Heart left ventricle (tissue), 16 donors: ENCODE data around the gene RRP9. TPM values are rescaled to one million over a fixed set of nuclear protein-coding genes. Genes with fewer than 3 reads are reported as not detected.

ENCODE experiments used
- ATAC-seq, 4 donors: fragments of 200-7000 bp; cut with Tn5 transposase; one replicate each; pipeline ENCODE4 v1.9.1; 2020 to 2022; ENCODE audit warnings: moderate library complexity in 4 of 4, mild to moderate bottlenecking in 3 of 4, moderate number of reproducible peaks in 1 of 4
- DNase-seq, 5 donors: peaks; one replicate each; pipeline ENCODE4 v3.0.0-alpha.2; 2020
- H3K27ac ChIP-seq, 12 donors: fragments of 200-600 bp; sonication (generic) in 4 of 12; one replicate each; pipeline versions ENCODE4 v1.5.0 to v1.8.0; 2016 to 2022; ENCODE audit warnings: mild to moderate bottlenecking in 2 of 12
- H3K27me3 ChIP-seq, 9 donors: fragments of 200-600 bp; sonication (generic) in 2 of 9; one replicate each; pipeline versions ENCODE4 v1.5.1 to v1.8.0; 2016 to 2022; ENCODE audit warnings: mild to moderate bottlenecking in 3 of 9
- H3K36me3 ChIP-seq, 9 donors: fragments of 200-600 bp; sonication (generic) in 2 of 9; one replicate each; pipeline versions ENCODE4 v1.5.0 to v1.8.0; 2018 to 2022; ENCODE audit warnings: mild to moderate bottlenecking in 2 of 9
- H3K4me1 ChIP-seq, 12 donors: fragments of 200-600 bp; sonication (generic) in 4 of 12; one replicate each; pipeline versions ENCODE4 v1.5.0 to v1.8.0; 2016 to 2022; ENCODE audit warnings: mild to moderate bottlenecking in 3 of 12
- H3K4me3 ChIP-seq, 12 donors: fragments of 200-600 bp; sonication (generic) in 4 of 12; one replicate each; pipeline versions ENCODE4 v1.5.0 to v1.8.0; 2017 to 2022; ENCODE audit warnings: mild to moderate bottlenecking in 9 of 12, moderate library complexity in 4 of 12
- H3K9me3 ChIP-seq, 12 donors: fragments of 200-600 bp; sonication (generic) in 4 of 12; one replicate each; pipeline versions ENCODE4 v1.5.0 to v1.8.0; 2016 to 2022; ENCODE audit warnings: mild to moderate bottlenecking in 1 of 12
- POLR2A ChIP-seq, 2 donors: fragments of 450-650 bp; IDR thresholded peaks; one replicate each; pipeline ENCODE4 v1.6.1; 2017; ENCODE audit warnings: antibody characterized with exemption in 2 of 2, mild to moderate bottlenecking in 2 of 2, moderate library complexity in 2 of 2
- WGBS, 4 donors: extraction: QIAGEN DNeasy Blood & Tissue Kit in 2 of 4; methylation state at CpG; one replicate each; pipeline versions ENCODE4 v1.1.5 to v1.1.7; 2013 to 2018; 5-methylcytosine and 5-hydroxymethylcytosine counted together
- intact Hi-C, 10 donors: fragments of 100-400 bp; cut with DNase I; formaldehyde crosslinking; loops; one replicate each; pipeline versions ENCODE4 v1.11.1 to v1.14.2; 2022
- polyA plus RNA-seq, 2 donors: library from polyadenylated mRNA; stranded (reverse); fragments of 200-250 nt; gene quantifications; one replicate each; pipeline ENCODE4 v1.2.3, GENCODE V29; 2013
- total RNA-seq, 9 donors: library from RNA; depleted of rRNA in 2 of 9; stranded (reverse); fragments of >200 nt in 2 of 9; fragmentation: NEBNext Ultra II Directional in 3 of 9; extraction: Animal tissue kit (Norgen Biotek cat#: 25700) in 3 of 9; gene quantifications; one replicate each; pipeline versions ENCODE4 v1.1.0 to v1.2.4, GENCODE V29; 2016 to 2023
- TF ChIP-seq, protein P1 (sequence below), 12 donors: fragments of 200-600 bp; sonication (generic) in 4 of 12; IDR thresholded peaks; one replicate each; pipeline versions ENCODE4 v1.5.0 to v1.8.0; 2018 to 2022; ENCODE audit warnings: antibody characterized with exemption in 12 of 12, mild to moderate bottlenecking in 5 of 12
- donor health status: ischemic (EF 13 %, LVEDD 7.1; RV severe dilation, severe dysfunction).
- donor health status: healthy with polysubstance abuse.
- donor health status: DM: no; HTN: yes; CAD: no.
- donor health status: DM: no; HTN: no; CAD: no.
- donor health status: ischemic (EF 25% LVEDD 6.9; RV normal size, moderate dysfunction).
- donor health status: ischemic (EF 25% LVEDD 5.7; RV mildly dilated, moderate dysfunction).
- donor health status: healthy.
- donor health status: DM: yes; HTN: yes; CAD: no.
- donor health status: ischemic (EF 35%, LVEDD 5.7; RV mildly dilated, moderate dysfunction).
- donor health status: nonischemic (EF 11% LVEDD 7.7; RV severe dilation, severe dysfunction).
- donor health status: DM: yes; HTN: yes; CAD: no.
- donor health status: PGD.
- donor health status: ischemic (EF 29% LVEDD 5.4; RV normal size, mild dysfunction).
- donor health status: nonischemic (EF 23%, LVEDD 6.1; RV moderate dilation, normal function).

Gene RRP9
- total and polyA plus RNA-seq, 11 donors: 6.1 to 30.8 (median 10.8) TPM

DNA sequence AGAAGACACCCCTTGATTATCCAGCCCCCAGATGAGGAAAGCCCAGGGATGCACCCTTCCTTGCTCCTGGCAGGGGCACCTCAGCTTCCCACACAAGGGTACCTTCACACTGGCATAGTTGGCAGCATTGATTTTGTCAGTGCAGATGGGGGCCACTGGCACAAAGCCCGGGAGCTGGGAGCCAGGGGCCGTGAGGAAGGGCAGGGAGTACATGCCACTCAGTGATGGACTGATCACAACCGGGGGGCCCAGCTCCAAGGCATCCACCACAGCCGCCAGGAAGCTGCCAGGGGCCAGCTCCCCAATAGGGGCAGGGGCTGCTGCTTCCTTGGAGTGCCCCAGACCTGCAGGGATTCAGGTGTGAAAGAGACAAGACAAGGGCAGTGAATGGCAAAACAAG lies 28.1 kb upstream of the RRP9 start:
- TF ChIP-seq POLR2A (IDR thresholded peaks at IDR 0.05): no peak
- TF ChIP-seq, protein P1, sequence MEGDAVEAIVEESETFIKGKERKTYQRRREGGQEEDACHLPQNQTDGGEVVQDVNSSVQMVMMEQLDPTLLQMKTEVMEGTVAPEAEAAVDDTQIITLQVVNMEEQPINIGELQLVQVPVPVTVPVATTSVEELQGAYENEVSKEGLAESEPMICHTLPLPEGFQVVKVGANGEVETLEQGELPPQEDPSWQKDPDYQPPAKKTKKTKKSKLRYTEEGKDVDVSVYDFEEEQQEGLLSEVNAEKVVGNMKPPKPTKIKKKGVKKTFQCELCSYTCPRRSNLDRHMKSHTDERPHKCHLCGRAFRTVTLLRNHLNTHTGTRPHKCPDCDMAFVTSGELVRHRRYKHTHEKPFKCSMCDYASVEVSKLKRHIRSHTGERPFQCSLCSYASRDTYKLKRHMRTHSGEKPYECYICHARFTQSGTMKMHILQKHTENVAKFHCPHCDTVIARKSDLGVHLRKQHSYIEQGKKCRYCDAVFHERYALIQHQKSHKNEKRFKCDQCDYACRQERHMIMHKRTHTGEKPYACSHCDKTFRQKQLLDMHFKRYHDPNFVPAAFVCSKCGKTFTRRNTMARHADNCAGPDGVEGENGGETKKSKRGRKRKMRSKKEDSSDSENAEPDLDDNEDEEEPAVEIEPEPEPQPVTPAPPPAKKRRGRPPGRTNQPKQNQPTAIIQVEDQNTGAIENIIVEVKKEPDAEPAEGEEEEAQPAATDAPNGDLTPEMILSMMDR (IDR thresholded peaks at IDR 0.05): no peak

DNA sequence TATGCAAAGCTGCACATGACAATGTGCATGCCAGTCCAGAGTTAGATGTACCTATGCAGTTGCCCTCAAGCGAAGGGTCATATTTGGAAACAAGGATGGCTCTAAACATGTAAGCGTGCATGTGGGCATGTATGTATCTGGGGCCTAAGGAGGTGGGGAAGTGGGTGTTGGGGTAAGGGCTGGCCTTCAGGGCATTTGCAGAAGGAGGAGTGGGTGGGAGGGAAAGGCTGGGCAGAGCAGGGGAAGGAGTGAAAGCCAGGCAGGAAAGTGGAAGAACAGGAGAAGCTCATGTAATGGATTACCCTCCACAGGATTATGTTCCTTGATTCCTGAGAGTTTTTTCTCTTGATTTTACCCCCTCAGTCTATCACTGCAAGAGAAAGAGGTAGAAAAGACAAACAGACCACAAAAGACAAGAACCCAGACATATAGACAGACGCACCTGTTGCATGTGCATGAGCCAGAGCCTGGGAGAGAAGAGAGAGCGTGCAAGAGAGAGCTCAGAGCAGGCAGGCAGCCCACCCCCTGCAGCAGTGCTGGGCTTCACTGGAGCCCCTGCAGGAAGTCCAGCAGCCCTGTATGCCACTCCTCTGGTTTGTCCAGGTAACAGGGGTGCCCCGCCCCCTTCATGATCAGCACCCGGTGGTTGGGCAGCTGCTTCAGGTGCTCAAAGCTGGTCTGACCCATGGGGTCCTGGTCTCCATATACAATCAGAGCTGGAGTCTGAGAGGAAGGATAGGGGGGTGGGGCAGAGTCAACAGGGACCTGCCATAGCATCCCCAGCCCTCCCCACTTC lies 27.4 kb upstream of the RRP9 start:
- peak overlapping the region in 2 of 12 donors; percentile 95 to 98 for H3K27ac ChIP-seq
- no peaks in the 10 kb centered on the region for H3K9me3 ChIP-seq
- WGBS, 4 donors: 85 to 88% (median 86%) methylated on average over 5 to 6 of the region's 6 CpGs
- peaks cover 0 to 10% (median 0%) of the 10 kb centered on the region in 9 donors for H3K36me3 ChIP-seq
- H3K4me3 ChIP-seq: peak overlapping the region in 1 of 12 donors; percentile 75
- no peak for ATAC-seq
- TF ChIP-seq POLR2A (IDR thresholded peaks at IDR 0.05): no peak
- TF ChIP-seq, protein P1 (IDR thresholded peaks at IDR 0.05): no peak
- no peak for DNase-seq
- no peaks in the 10 kb centered on the region for H3K27me3 ChIP-seq
- peaks cover 3 to 81% (median 33%) of the 10 kb centered on the region in 12 donors for H3K4me1 ChIP-seq
- intact Hi-C loops: loop anchor here in 1 of 10 donors (10.0 kb wide), 1 partner anchor 1614 kb away; the partner anchor contains the start of genes CYB561D2, NPRL2 and TMEM115

More for the DNA sequence above, 28.1 kb upstream of the RRP9 start:
- DNase-seq: no peak
- Histone ChIP-seq H3K4me3 (no peak overlapping the region), H3K27me3 (no peaks in the 10 kb centered on the region), H3K27ac (no peak overlapping the region), H3K9me3 (no peaks in the 10 kb centered on the region), H3K4me1 (peaks cover 8 to 81% (median 36%) of the 10 kb centered on the region in 12 donors), H3K36me3 (peaks cover 0 to 10% (median 0%) of the 10 kb centered on the region in 9 donors)
- intact Hi-C loops: loop anchor here in 1 of 10 donors (10.0 kb wide), 1 partner anchor 1615 kb away; the partner anchor contains the start of genes CYB561D2, NPRL2 and TMEM115
- 59 to 71% (median 64%) methylated on average over 4 of the region's 4 CpGs for WGBS, 4 donors
- ATAC-seq: no peak

DNA sequence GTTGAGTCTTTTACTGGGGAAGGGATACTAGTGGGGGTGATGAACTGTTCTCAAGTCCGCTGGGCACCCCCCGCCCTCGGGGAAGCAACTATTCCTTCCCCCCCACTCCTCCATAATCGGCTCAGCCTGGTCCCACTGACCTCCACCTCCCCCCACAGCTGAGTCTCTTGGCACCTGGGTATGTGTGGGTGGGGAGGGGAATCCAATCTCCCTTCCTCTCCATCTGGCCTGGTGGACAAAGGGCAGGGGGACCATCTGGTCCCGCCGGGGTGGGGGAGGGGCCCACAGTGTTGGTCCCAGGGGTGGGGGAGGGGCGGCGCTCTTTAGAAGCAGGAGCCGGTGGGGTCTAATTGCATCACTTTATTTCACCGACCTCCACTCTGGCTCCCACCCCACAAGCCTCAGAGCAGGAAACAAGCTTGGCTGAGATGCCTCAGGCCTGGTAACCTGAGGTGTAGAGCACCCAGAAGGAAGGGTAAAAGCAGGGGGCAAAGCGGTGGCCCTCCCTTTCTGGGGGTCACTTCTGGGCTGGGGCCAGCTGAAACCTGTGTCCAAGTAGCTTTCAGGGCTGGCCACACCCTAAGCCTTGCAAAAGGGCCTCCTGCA lies 26.6 kb upstream of the RRP9 start:
- TF ChIP-seq, protein P1 (IDR thresholded peaks at IDR 0.05): no peak
- no peak for TF ChIP-seq POLR2A (IDR thresholded peaks at IDR 0.05)
- 19 to 22% (median 20%) methylated on average over 6 to 11 of the region's 11 CpGs for WGBS, 4 donors
- Histone ChIP-seq H3K4me3 (peak overlapping the region; percentile 69 to 97 (median 84)), H3K4me1 (peaks cover 3 to 82% (median 36%) of the 10 kb centered on the region in 12 donors), H3K36me3 (peaks cover 0 to 10% (median 0%) of the 10 kb centered on the region in 9 donors), H3K9me3 (no peaks in the 10 kb centered on the region), H3K27ac (peak overlapping the region; percentile 83 to 98 (median 96)), H3K27me3 (no peaks in the 10 kb centered on the region)
- ATAC-seq: peak in 3 of 4 donors; percentile 2 to 17 (median 12)
- peak in 3 of 5 donors; percentile 44 to 53 (median 49) for DNase-seq
- intact Hi-C loops: loop anchor here in 1 of 10 donors (10.0 kb wide), 1 partner anchor 1613 kb away; the partner anchor contains the start of genes CYB561D2, NPRL2 and TMEM115
